ENCODE data around the gene GLOD5.

- TF ChIP-seq, protein P1, sequence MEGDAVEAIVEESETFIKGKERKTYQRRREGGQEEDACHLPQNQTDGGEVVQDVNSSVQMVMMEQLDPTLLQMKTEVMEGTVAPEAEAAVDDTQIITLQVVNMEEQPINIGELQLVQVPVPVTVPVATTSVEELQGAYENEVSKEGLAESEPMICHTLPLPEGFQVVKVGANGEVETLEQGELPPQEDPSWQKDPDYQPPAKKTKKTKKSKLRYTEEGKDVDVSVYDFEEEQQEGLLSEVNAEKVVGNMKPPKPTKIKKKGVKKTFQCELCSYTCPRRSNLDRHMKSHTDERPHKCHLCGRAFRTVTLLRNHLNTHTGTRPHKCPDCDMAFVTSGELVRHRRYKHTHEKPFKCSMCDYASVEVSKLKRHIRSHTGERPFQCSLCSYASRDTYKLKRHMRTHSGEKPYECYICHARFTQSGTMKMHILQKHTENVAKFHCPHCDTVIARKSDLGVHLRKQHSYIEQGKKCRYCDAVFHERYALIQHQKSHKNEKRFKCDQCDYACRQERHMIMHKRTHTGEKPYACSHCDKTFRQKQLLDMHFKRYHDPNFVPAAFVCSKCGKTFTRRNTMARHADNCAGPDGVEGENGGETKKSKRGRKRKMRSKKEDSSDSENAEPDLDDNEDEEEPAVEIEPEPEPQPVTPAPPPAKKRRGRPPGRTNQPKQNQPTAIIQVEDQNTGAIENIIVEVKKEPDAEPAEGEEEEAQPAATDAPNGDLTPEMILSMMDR (conservative IDR thresholded peaks at IDR 0.05; ENCODE audit: low read length): no peak
- no peak for TF ChIP-seq EZH2phosphoT487 (IDR thresholded peaks at IDR 0.05; ENCODE audit: borderline replicate concordance, low read depth, low read length)
Measured at GRCh38 chrX:48784726-48785125, 23.2 kb downstream of the GLOD5 start.

Measured in OCI-LY7 (cell line).